ENCODE results near the gene UPK3BL1.
"Not testable (repeated sequence)": the region's sequence is repeated elsewhere in the genome, so short reads cannot be mapped to it uniquely, and the experiment has no call there.

The UPK3BL1 gene

GRCh38 chr7:102618122-102618521 is 24.5 kb downstream of the UPK3BL1 start:
- not testable (repeated sequence) for DNase-seq

DNA sequence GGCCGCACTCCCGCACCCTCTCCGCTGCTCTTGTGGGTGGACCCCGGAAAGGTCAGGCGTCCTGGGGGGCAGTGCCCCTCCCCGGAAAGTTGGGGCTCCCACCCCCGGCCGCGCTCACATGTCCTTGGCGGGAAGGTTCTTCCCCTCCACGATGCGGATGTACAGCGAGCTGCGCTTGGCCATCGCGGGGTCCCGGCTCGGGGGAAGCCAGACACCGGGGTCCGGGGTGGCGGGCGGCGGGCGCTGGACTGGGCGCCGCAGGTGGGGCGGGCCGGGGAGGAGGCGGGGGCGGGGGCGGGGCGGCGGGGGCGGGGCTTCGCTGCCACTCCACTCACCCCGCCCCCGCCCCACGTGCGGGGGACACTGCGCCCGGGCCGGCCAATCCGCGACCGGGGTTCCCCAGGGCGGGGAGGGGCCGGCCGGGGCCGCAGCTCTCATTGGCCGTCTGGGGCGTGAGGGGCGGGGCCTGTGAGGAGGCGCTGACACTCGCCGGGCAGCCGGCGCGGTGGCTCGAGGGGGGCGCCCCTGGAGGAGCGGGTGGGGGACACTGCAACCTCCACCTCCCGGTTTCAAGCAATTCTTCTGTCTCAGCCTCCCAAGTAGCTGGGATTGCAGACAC is 26.0 kb downstream of the UPK3BL1 start, which contains the start of gene RASA4:
RASA4 (minus strand) TSS at position 250 of the 619 bp plus-strand sequence; CDS start at position 183, 67 bp downstream.
- DNase-seq = not testable (repeated sequence)

GRCh38 chr7:102615930-102616329 is 26.7 kb downstream of the UPK3BL1 start:
- DNase-seq = not testable (repeated sequence)

GRCh38 chr7:102614873-102615272 is 27.7 kb downstream of the UPK3BL1 start:
- DNase-seq = not testable (repeated sequence)

DNA sequence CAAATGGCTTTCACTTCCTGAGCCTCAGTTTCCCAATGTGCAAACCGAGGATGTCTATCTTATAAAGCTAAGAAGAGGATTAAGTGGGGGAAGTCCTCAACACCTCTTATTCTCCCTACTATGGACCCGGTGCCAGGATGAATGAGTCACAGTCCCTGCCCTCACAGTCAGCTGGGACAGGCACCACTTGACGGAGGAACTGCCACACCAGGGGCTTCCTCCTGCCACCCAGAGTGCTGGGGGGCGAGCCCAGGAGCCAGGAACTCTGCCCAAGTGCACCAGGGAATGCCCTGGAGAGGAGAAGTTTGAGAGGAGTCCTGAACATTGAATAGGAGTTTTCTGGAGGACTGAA is 28.3 kb downstream of the UPK3BL1 start:
- DNase-seq = not testable (repeated sequence)

- DNase-seq = not testable (repeated sequence)
Observed at GRCh38 chr7:102613575-102614345, 28.8 kb downstream of the UPK3BL1 start.

DNA sequence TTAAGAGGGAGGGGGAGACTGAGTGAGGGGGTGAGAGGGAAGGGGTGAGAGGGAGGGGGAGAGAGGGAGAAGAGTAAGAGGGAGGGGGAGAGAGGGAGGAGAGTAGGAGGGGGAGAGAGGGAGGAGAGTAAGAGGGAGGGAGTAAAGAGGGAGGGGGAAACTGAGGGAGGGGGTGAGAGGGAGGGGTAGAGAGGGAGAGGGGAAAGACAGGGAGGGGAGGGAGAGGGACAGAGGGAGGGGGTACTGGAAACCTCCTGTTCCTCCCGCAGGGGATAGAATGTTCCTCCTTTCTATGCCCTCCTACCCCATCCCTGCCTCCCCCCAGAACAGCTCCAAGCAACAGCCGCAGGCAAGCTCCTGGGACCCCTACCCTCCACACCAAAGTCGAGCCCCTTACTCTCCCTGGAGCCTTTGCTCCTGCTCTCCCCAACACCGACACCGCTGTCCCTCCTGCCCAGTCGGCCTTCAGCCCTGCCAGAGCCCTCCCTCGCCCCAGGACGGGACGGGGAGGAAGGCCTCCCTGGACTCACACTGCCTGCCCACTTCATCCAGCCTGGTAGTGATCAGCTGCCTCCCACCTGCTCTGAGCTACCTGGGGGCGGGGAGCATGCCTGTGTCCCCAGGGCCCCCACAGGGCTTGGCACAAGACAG is 30.8 kb downstream of the UPK3BL1 start:
- DNase-seq = not testable (repeated sequence)

DNA sequence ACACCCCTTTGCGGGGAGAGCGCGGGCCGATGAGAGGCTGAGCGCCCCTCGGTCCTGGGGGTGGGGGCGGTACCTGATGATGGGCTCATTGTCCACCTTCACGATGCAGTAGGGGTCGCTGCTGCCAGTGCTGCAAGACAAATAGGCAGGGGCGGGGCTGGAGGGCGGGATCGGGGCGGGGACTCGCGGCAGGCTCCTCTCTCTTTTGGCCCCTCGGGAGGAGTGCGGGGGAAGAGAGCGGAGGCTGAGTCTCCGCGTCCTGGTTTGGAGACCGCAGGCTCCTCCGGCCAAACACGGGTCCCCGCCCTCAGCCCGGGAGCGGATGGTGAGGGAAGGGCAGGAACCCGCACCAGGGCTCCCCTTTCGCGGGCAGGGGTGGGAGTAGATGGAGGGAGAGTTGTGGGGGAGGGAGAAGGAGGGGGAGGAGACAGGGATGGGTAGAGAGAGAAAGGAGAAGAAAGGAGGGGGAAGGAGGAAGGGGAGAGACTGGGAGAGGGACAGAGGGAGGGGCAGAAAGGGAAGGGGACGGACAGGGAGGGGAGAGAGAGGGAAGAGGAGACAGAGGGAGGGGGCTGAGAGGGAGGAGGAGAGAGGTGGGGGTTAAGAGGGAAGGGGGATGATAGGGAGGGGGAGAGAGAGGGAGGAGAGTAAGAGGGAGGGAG is 31.4 kb downstream of the UPK3BL1 start:
- DNase-seq = not testable (repeated sequence)

DNA sequence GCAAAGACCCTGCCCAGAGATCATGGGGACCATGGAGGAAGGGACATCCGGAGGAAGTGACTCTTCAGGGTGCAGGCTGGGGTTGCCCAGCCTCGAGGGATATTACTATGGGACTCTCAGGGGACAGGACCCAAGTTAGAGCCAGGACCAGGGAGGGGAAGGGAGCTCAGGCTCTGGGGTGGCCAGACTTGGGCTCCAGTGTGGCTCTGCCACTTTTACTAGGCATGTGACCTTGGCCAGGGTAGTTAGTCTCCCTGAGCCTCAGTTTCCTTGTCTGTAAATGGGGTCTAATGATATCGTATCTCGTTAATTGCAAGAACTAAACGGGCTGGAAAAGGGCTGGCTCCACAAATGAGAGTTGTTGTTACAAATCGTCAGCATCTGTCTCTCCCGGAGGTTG is 32.1 kb downstream of the UPK3BL1 start:
- DNase-seq = not testable (repeated sequence)

DNA sequence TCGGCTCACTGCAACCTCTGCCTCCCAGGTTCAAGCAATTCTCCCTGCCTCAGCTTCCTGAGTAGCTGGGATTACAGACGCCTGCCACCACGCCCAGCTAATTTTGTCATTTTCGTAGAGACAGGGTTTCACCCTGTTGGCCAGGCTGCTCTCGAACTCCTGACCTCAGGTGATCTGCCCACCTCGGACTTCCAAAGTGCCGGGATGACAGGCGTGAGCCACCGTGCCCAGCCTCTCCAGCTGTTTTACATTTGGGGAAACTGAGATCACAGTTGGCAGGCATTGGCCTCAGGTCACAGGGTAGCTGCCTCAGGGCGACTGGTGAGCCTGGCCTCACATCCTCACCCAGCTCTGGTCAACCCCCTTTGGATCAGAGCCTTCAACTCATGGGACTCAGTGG is 32.9 kb downstream of the UPK3BL1 start:
- DNase-seq = not testable (repeated sequence)

DNA sequence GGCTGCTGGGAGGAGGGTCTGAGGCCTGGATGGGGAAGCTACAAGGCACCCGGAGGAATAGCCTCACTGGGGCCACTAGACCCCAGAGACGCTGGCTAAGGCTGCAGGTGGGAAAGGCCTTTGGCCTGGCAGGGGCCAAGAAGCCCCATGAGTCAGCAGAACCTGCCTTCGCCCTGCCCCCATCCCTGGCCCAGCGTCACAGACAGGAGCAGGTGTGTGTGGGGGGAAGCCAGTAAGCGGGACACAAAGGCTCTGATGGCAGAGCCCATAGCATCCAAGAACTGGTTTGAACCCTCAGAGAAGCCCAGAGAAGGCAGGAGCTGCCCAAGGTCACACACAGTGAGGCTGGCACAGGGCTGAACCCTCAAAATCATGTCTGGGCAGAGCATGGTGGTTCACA is 35.7 kb downstream of the UPK3BL1 start:
- not testable (repeated sequence) for DNase-seq

- not testable (repeated sequence) for DNase-seq
Observed at GRCh38 chr7:102604431-102605145, 38.0 kb downstream of the UPK3BL1 start.

DNA sequence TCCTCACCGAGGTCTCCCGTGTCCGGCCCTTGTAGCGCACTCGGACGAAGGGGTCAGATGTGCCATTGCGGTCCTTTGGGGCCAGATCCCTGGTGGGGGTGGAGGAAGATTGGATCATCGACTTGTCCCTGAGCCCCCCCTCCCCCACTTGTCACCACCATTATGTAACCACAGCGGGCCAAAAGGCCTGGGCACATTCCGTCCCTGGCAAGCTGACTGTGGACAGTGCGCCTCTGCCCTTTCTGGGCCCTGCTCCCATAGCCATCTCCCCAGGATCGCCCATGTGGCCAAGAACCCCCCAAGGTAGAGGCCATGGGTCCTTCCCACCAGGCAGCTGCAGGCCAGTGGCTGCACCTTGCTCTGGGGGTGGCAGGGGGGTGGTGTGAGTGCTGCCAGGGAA is 40.3 kb downstream of the UPK3BL1 start:
- DNase-seq = not testable (repeated sequence)

DNA sequence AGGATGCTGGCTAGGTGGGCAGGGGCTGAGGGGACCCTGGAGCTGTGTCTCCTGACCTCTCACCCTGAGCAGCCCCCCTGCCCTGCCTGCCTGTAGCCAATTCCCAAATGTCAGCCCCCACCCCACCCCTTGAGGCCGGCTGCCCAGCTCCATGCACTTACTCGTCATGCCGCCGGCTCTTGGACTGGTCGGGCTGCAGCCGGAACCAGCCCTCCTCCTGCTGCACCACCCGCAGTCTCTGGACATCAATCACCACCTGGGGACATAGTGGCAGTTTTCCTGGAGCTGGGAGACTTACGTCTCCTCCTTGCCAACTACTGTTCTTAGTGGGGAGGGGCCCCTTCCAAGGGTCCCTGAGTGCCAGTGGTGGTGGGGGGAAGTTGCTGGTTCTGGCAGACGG is 42.9 kb downstream of the UPK3BL1 start:
- not testable (repeated sequence) for DNase-seq

DNA sequence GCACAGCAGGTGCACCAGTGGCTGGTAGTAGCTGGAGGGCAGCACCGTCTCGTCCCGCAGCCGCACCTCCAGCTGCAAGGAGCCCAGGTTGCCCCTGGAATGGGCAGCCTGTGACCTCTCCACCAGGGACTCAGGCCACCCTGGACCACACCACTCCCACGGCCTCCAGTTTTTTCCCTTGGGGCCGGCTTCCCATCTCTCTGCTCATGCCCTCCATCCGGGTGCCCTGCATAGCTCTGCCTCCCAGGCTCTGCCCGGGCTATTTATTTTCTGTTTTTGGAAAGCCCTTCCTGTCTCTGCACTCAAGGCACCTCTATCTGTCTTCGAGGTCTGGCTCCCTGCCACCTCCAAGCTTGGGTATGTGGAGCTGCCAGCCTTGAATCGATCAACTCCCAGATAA is 46.6 kb downstream of the UPK3BL1 start:
- DNase-seq = not testable (repeated sequence)

DNA sequence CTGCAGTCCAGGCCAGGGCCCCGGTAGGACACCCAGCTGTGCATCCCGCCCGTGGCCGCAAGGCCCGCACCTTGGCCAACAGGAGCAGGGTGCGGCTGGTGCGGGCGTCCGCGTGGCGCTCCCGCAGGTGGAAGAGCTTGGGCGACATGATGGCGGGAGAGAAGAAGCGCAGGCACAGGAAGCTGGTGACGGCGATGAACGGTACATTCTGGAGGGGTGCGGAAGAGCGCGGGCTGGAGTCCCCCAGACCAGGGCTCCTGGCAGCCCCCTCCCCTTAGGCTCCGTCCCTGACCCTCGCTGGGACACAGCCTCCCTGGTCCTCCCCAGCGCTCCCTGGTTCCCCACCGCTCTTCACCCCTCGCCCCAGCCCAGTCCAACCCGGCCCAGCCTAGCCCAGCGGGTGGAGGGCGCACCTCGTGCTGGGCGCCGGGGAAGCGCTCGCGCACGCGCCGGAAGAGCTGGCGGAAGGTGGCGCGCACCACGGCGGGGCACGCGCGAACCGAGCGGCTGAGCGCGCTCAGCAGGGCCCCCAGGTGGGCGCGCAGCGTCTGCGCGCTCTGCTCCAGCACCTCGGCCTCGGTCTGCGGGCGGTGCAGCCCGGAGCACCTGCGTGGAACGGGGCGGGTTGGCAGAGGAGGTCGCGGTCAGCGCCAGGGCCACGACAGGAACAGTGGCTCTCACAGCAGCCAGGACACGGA is 48.8 kb downstream of the UPK3BL1 start:
- not testable (repeated sequence) for DNase-seq

- not testable (repeated sequence) for DNase-seq
Observed at GRCh38 chr7:102592477-102593019, 50.0 kb downstream of the UPK3BL1 start.

- not testable (repeated sequence) for DNase-seq
Observed at GRCh38 chr7:102589857-102590256, 52.7 kb downstream of the UPK3BL1 start.

All from cortex of kidney (tissue), 1 donor.